GM19395 (cell line): ENCODE results near the gene SERPINC1.
"Not testable (repeated sequence)": the region's sequence is repeated elsewhere in the genome, so short reads cannot be mapped to it uniquely, and the experiment has no call there.

ENCODE experiments used
- ATAC-seq: cut with Tn5 transposase; IDR thresholded peaks from one replicate; pipeline ENCODE4 v1.9.1; 2021; ENCODE audit warnings: mild to moderate bottlenecking, moderate library complexity; ENCODE audit not compliant: unreplicated experiment

SERPINC1 gene

GRCh38 chr1:173917149-173917548 is at the start of gene SERPINC1:
TSS of gene SERPINC1 (minus strand) at chr1:173917327. CDS start at chr1:173917259, 68 bp downstream.
- ATAC-seq: no peak

DNA sequence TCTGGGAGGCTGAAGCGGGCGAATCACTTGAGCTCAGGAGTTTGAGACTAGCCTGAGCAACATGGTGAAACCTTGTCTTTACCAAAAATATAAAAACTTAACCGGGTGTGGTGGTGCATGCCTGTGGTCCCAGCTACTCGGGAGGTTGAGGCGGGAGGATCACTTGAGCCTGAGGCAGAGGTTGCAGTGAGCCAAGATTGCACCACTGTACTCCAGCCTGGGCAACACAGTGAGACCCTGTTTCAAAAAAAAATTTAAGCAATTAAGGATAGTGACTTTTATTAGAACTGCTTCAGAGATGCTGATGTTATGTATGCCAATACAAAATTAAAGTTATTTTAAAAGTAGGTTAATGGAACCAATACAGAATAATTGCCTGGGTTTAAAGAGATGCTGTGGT is 48.8 kb upstream of the SERPINC1 start:
- ATAC-seq: not testable (repeated sequence)

- no peak for ATAC-seq
These were observed 46.4 kb upstream of the SERPINC1 start for GRCh38 chr1:173963477-173963876.

DNA sequence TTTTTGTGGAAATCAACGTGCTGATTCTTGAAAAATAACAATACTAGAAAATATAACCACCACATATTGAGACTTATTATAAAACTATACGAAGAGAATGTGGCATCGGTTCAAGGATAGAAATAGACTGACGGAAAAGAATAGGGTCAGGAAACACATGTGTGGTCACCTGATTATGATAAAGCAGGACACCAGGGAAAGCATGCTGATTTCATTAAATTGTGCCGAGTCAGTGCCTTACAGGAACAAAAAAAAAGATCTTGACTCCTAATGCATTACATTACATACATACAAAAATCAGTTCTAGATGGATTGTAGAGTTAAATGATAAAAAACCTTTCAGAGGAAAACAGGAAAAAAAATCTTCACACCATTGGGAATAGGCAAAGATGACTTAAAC is 43.5 kb upstream of the SERPINC1 start:
- ATAC-seq: no peak

DNA sequence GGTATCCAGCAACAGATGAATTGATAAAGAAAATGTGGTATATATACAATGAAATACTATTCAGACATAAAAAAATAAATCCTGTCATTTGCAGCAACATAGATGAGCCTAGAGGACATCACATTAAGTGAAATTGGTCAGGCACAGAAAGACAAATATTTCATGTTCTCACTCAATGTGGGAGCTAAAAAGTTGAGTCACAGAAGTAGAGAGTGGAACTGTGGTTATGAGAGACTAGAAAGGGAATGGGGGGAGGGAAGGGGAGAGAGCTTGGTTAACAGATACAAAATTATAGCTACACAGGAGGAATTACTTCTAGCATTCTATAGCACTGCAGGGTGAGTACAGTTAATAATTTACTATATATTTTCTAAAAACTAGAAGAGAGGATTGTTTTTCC is 37.1 kb upstream of the SERPINC1 start:
- ATAC-seq: no peak

DNA sequence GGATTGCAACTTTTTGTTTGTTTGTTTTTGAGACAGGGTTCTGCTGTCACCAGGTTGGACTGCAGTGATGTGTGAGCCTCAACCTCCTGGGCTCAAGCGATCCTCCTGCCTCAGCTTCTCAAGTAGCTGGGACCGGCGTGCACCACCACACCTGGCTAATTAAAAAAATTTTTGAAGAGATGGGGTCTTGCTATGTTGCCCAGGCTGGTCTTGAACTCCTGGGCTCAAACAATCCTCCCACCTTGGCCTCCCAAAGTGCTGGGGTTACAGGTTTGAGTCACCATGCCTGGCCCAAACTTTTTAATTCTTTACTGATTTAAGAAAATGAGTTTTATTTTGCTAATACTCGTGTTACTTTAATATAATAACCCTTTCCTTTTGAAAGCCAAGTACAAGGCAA is 31.5 kb upstream of the SERPINC1 start:
- no peak for ATAC-seq

DNA sequence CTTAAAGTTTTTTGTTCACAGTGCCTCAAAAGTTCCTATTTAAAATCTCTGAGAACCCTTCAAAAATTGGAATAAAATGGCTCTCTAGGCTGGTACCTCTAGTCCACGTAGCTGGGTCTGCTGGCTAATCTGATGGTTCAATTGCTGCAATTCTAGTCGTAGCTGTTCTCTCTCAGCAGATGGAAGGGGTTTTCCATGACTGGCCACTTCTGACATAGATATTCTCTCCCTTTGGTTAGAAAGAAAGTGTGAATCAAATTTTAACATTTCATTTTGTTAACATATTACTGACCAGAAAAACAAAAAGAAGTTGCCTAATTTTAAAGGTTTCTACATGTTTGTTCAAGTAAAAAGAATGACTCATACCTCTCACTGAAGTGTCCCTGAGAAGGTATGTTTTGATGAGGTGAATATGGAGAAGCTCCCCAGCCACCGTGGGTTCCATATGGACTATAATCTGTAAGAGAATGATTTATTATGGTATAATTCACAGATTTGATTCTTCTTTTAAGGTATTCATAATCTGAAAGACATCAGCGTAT is 29.3 kb upstream of the SERPINC1 start:
- no peak for ATAC-seq

DNA sequence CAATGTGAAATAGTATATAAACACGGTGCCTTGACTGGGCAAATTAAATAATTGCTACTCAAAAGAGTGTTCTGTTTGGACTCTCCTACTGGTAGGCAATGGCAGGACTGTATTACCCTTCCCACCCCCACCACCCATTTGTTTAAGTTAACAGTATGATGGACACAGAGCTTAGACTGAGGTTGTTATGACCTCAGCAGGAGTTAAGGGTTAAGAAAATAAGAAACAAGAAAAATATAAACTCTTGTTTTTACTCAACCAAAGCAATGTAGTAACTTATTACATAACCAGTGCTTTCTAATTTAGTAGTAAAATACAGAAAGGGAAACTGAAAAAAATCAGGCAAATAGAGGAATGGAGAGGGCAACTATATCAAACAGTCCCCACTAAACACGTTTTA is 19.9 kb upstream of the SERPINC1 start:
- peak; percentile 60 for ATAC-seq

- no peak for ATAC-seq
These were observed 17.3 kb upstream of the SERPINC1 start for GRCh38 chr1:173934440-173934839.

GRCh38 chr1:173930541-173930940 is 13.4 kb upstream of the SERPINC1 start:
- not testable (repeated sequence) for ATAC-seq

- no peak for ATAC-seq
These were observed 8.4 kb upstream of the SERPINC1 start for GRCh38 chr1:173925306-173926242.

GRCh38 chr1:173920861-173921260 is 3.7 kb upstream of the SERPINC1 start:
- ATAC-seq: no peak

- ATAC-seq: no peak
These were observed 737 bp upstream of the SERPINC1 start for GRCh38 chr1:173917635-173918493.

DNA sequence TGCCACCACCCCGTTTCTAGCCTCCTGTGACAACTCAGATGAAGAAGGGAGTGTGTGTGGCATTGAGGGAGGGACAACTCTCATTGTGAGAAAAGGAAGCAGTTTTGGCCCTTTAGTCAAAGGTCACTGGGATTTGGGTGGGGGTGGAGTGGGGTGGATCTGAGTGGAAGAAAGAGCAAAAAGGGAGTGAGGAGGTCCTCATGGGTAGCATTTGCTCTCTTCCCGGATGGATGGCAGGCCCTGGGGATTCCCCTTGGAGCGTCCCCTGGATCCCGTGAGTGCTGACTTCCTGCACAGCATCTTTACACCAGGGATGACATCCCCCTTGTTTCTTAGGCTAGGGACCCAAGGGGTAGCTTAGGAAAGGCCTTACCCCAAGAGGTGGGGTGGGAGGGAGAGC is 460 bp downstream of the SERPINC1 start:
- ATAC-seq: no peak

- ATAC-seq: no peak
These were observed 1.5 kb downstream of the SERPINC1 start for GRCh38 chr1:173915596-173915995.

DNA sequence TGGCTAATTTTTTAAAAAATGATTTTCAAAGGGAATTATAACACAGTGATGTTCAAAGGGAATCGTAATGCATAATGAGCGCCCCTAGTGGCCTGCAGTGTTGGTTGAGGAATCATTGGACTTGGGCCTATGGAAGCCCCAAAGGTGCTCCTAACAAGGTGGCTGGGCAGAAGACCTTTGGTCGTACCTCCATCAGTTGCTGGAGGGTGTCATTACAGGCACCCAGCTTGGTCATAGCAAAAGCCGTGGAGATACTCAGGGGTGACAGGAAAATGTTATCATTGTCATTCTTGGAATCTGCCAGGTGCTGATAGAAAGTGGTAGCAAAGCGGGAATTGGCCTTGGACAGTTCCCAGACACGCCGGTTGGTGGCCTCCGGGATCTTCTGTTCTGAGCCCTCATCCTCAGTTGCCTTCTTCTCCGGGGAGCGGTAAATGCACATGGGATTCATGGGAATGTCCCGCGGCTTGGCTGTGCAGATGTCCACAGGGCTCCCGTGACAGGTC is 2.7 kb downstream of the SERPINC1 start:
- ATAC-seq: no peak

DNA sequence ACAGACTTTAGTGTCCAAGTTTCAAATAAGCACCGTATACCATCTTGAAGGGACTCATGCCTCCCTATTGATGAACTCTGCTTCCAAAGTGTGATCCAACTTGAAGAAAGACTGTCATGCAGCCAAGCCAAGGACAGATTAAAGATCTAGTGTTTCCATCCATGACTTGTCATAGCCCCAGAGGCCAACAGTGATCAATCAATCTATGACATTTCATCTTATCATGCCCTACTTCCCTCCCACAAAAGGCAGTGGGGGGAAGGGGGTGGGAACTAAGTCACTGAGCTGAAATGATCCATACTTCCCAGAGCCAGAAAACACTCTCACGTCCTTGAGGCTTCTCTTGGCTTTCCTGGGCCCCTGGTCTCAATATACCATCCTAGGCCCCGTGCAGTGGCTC is 4.0 kb downstream of the SERPINC1 start:
- no peak for ATAC-seq

DNA sequence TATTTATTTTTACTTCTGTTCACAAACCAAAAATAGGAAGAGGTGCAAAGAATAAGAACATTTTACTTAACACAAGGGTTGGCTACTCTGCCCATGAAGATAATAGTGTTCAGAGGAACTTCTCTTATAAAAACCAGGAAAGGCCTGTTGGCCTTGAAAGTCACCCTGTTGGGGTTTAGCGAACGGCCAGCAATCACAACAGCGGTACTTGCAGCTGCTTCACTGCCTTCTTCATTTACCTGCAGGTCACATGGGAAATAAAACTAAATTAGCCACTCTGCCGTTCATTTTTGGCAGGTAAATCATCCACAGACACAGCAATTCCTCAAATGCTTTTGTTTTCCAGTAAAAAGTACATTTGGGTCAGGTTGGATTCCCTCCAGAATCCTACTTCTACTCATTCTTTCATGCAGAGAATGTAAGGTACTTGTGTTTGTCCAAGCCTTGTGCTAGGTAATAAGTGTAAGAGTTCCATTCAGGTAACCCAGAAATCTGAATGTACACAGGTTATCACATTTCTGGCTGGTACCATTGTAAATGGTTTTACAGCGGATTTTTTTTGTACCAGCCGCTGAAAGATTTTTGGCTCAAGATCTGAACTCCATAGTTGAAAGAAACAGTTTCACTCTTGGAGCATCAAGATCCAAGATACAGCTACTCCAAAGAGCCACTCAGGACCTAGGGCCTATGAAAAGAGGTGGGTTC is 13.1 kb downstream of the SERPINC1 start:
- no peak for ATAC-seq

- no peak for ATAC-seq
These were observed 16.1 kb downstream of the SERPINC1 start for GRCh38 chr1:173900992-173901391.

DNA sequence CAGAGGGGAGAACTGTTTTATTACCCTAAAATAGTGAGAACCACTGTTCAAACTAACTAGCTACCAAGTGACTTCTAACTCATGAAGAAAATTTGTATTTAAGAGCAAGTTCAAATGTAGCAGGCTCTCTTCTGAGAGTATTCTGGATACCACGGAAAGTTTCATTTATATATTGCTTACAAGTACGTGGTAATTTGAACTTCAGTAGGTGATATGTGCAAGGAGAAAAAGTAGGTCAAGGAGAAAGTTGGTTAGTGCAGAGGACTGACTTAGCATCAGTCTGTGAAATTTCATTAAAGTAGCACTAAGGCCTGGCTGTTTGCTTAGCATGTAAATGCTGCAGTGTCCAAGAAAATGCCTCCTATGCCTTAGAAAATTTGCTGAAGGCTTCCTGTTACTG is 16.7 kb downstream of the SERPINC1 start:
- ATAC-seq: no peak

- ATAC-seq: no peak
These were observed 22.9 kb downstream of the SERPINC1 start for GRCh38 chr1:173894189-173894588.
